Coronary artery (tissue), 2 donors: Measurements from ENCODE around the gene PHLDA2.

Experiments
- DNase-seq: peaks from one replicate; pipeline ENCODE4 v3.0.0-alpha.2; 2017; ENCODE audit warnings: low spot score
- H3K27ac ChIP-seq, 2 donors: fragments of 200-600 bp; sonication (generic); one replicate each; pipeline ENCODE4 v1.5.1; 2016 to 2019
- H3K4me3 ChIP-seq: fragments of 200-600 bp; sonication (generic); 2 replicates; pipeline ENCODE4 v1.5.1; 2016; ENCODE audit warnings: mild to moderate bottlenecking, moderate library complexity
- CTCF ChIP-seq: fragments of 200-600 bp; sonication (generic); IDR thresholded peaks from one replicate; pipeline ENCODE4 v1.5.1; 2019; ENCODE audit warnings: antibody characterized with exemption

The PHLDA2 gene

GRCh38 chr11:2899080-2899783 lies 30.0 kb downstream of the PHLDA2 start:
- peak overlapping the region; percentile 52 to 81 for H3K27ac ChIP-seq
- no peak for DNase-seq
- H3K4me3 ChIP-seq: no peak overlapping the region
- TF ChIP-seq CTCF: no peak

GRCh38 chr11:2898366-2899079 lies 30.7 kb downstream of the PHLDA2 start:
- Histone ChIP-seq H3K27ac (peak overlapping the region; percentile 52 to 81), H3K4me3 (peak overlapping the region; percentile 15)
- TF ChIP-seq CTCF: no peak
- DNase-seq: peak; percentile 84

GRCh38 chr11:2897048-2897447 lies 32.2 kb downstream of the PHLDA2 start:
- Histone ChIP-seq H3K4me3 (no peak overlapping the region), H3K27ac (no peak overlapping the region)
- no peak for TF ChIP-seq CTCF
- no peak for DNase-seq

- Histone ChIP-seq H3K27ac (no peak overlapping the region), H3K4me3 (no peak overlapping the region)
- no peak for TF ChIP-seq CTCF
- DNase-seq: no peak
Observed at GRCh38 chr11:2896047-2896446, 33.2 kb downstream of the PHLDA2 start.

- DNase-seq: no peak
- Histone ChIP-seq H3K4me3 (no peak overlapping the region), H3K27ac (no peak overlapping the region)
- TF ChIP-seq CTCF: no peak
Observed at GRCh38 chr11:2893935-2894334, 35.3 kb downstream of the PHLDA2 start.

- H3K27ac ChIP-seq: peak overlapping the region; percentile 22 to 79
Observed at GRCh38 chr11:2892967-2893528, 36.2 kb downstream of the PHLDA2 start.

More at GRCh38 chr11:2892967-2893528, 36.2 kb downstream of the PHLDA2 start:
- no peak for TF ChIP-seq CTCF
- H3K4me3 ChIP-seq: peak overlapping the region; percentile 74
- DNase-seq: no peak
